Measurements from ENCODE around the gene PMF1.

DNA sequence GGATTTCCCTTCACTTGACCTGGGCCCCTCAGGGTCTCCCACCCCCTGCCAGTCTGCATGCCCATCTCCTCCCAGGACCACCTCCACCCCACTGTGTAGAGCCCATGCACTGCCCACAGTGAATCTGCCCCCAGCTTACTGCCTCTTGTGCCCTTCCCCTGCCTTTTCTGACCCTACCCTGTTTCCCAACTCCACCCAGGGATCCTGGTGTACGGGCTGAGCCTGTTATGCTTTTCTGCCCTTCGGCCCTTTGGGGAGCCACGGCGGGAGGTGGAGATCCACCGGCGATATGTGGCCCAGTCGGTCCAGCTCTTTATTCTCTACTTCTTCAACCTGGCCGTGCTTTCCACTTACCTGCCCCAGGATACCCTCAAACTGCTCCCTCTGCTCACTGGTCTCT, 73.3 kb downstream of the PMF1 start:
- no peak for TF ChIP-seq YY1 (IDR thresholded peaks at IDR 0.05; ENCODE audit: low read depth)
- TF ChIP-seq, protein P1, sequence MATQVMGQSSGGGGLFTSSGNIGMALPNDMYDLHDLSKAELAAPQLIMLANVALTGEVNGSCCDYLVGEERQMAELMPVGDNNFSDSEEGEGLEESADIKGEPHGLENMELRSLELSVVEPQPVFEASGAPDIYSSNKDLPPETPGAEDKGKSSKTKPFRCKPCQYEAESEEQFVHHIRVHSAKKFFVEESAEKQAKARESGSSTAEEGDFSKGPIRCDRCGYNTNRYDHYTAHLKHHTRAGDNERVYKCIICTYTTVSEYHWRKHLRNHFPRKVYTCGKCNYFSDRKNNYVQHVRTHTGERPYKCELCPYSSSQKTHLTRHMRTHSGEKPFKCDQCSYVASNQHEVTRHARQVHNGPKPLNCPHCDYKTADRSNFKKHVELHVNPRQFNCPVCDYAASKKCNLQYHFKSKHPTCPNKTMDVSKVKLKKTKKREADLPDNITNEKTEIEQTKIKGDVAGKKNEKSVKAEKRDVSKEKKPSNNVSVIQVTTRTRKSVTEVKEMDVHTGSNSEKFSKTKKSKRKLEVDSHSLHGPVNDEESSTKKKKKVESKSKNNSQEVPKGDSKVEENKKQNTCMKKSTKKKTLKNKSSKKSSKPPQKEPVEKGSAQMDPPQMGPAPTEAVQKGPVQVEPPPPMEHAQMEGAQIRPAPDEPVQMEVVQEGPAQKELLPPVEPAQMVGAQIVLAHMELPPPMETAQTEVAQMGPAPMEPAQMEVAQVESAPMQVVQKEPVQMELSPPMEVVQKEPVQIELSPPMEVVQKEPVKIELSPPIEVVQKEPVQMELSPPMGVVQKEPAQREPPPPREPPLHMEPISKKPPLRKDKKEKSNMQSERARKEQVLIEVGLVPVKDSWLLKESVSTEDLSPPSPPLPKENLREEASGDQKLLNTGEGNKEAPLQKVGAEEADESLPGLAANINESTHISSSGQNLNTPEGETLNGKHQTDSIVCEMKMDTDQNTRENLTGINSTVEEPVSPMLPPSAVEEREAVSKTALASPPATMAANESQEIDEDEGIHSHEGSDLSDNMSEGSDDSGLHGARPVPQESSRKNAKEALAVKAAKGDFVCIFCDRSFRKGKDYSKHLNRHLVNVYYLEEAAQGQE (IDR thresholded peaks at IDR 0.05; ENCODE audit: low read depth), result no peak
- TF ChIP-seq NFIC (IDR thresholded peaks at IDR 0.05), result no peak
- TF ChIP-seq CREB1 (IDR thresholded peaks at IDR 0.05; ENCODE audit: low read depth), result no peak
- no peak for TF ChIP-seq CEBPB (IDR thresholded peaks at IDR 0.05)
- TF ChIP-seq, protein P2, sequence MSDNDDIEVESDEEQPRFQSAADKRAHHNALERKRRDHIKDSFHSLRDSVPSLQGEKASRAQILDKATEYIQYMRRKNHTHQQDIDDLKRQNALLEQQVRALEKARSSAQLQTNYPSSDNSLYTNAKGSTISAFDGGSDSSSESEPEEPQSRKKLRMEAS (IDR thresholded peaks at IDR 0.05), result no peak
- TF ChIP-seq TAF1 (IDR thresholded peaks at IDR 0.05; ENCODE audit: low read depth), result no peak
- no peak for TF ChIP-seq RAD21 (IDR thresholded peaks at IDR 0.05; ENCODE audit: low read depth)
